Endodermal cell (in vitro differentiated cells): ENCODE measurements around the gene ADNP2. TPM values are rescaled to one million over a fixed set of nuclear protein-coding genes. Genes with fewer than 3 reads are reported as not detected.

ENCODE experiments used
- DNase-seq: peaks from one replicate; pipeline ENCODE4 v3.0.0-alpha.2; 2017
- H3K27ac ChIP-seq: 2 replicates; pipeline ENCODE4 v1.5.1; 2013; ENCODE audit warnings: mild to moderate bottlenecking, low read depth, low read length, moderate library complexity
- H3K27me3 ChIP-seq: 2 replicates; pipeline ENCODE4 v1.6.1; 2013; ENCODE audit warnings: mild to moderate bottlenecking, low read length, moderate library complexity; ENCODE audit not compliant: insufficient read depth, control insufficient read depth, poor library complexity, severe bottlenecking
- H3K36me3 ChIP-seq: 2 replicates; pipeline ENCODE4 v1.7.0; 2013; ENCODE audit warnings: mild to moderate bottlenecking, low read length, moderate library complexity; ENCODE audit not compliant: control insufficient read depth, insufficient read depth
- H3K4me1 ChIP-seq: one replicate; pipeline ENCODE4 v1.7.0; 2013; ENCODE audit warnings: low read length; ENCODE audit not compliant: control insufficient read depth, insufficient read depth
- H3K4me3 ChIP-seq: 2 replicates; pipeline ENCODE4 v1.5.1; 2013; ENCODE audit warnings: mild to moderate bottlenecking, low read length, moderate library complexity
- H3K9ac ChIP-seq: 2 replicates; pipeline ENCODE4 v1.6.1; 2013; ENCODE audit warnings: mild to moderate bottlenecking, low read length, moderate library complexity; ENCODE audit not compliant: poor library complexity, severe bottlenecking; ENCODE audit errors: extremely low read depth
- H3K9me3 ChIP-seq: 2 replicates; pipeline ENCODE4 v1.6.1; 2013; ENCODE audit warnings: mild to moderate bottlenecking, low read length, moderate library complexity; ENCODE audit not compliant: control insufficient read depth
- H3K27ac Mint-ChIP-seq: 2 replicates; pipeline ENCODE4 v1.8.0; 2020; ENCODE audit warnings: mixed read lengths
- H3K27me3 Mint-ChIP-seq: 2 replicates; pipeline ENCODE4 v1.8.0; 2021; ENCODE audit warnings: mild to moderate bottlenecking, mixed read lengths; ENCODE audit not compliant: insufficient read depth
- H3K36me3 Mint-ChIP-seq: 2 replicates; pipeline ENCODE4 v1.8.0; 2020; ENCODE audit warnings: low read depth, mixed read lengths
- H3K4me1 Mint-ChIP-seq: 2 replicates; pipeline ENCODE4 v1.8.0; 2020; ENCODE audit warnings: mixed read lengths
- H3K4me3 Mint-ChIP-seq: 2 replicates; pipeline ENCODE4 v1.8.0; 2020; ENCODE audit warnings: mild to moderate bottlenecking, moderate library complexity, mixed read lengths
- H3K9me3 Mint-ChIP-seq: 2 replicates; pipeline ENCODE4 v1.8.0; 2020; ENCODE audit warnings: mild to moderate bottlenecking, mixed read lengths
- WGBS, 2 experiments: methylation state at CpG; one replicate each; pipeline versions ENCODE4 v1.1.5 to v1.1.7; 2013; ENCODE audit warnings: missing lambda C conversion rate in 2 of 2, mixed read lengths in 1 of 2; ENCODE audit not compliant: insufficient coverage in 1 of 2, insufficient read length in 1 of 2; 5-methylcytosine and 5-hydroxymethylcytosine counted together
- total RNA-seq, 2 donors: library from RNA; stranded (reverse); fragmentation: NEBNext Ultra II Directional in 1 of 2; extraction: Animal tissue kit (Norgen Biotek cat#: 25700) in 1 of 2; gene quantifications; 2 replicates in 1 of 2; 3 replicates in 1 of 2; pipeline ENCODE4 v1.2.1, GENCODE V29; 2021
- TF ChIP-seq, protein P1 (sequence below): fragments of 200-600 bp; sonication (generic); conservative IDR thresholded peaks from 2 replicates; pipeline ENCODE4 v1.5.0; 2021; ENCODE audit warnings: antibody characterized with exemption, mild to moderate bottlenecking

ADNP2 gene
- total RNA-seq, 2 donors from 2014 or later: 38.4 to 51.0 TPM

DNA sequence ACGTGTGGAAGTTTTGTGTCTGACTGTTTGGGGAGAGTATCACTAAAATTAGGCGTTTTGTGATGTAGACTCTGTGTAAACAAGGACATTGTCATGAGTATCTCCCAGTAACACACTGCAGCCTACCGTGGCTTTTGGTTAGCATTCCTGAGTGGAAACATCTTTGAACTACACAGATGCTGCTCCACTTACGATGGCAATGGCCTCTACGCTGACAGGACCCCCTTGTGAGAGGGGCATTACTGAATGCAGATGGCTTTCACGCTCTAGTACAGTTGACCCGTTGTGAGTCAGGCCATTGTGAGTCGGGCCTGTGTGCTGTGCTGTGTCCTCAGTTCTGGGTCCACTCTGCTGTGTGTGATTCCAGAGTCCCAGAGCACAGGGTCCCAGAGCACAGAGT lies 34.4 kb upstream of the ADNP2 start:
- Histone ChIP-seq H3K4me3 (no peak overlapping the region), H3K9me3 (no peaks in the 10 kb centered on the region), H3K4me1 (no peaks in the 10 kb centered on the region), H3K27me3 (no peaks in the 10 kb centered on the region), H3K27ac (no peak overlapping the region), H3K36me3 (no peaks in the 10 kb centered on the region), H3K9ac (no peak overlapping the region)
- H3K36me3 Mint-ChIP-seq: peaks cover 5% of the 10 kb centered on the region
- H3K9me3 Mint-ChIP-seq: peaks cover 32% of the 10 kb centered on the region
- TF ChIP-seq, protein P1, sequence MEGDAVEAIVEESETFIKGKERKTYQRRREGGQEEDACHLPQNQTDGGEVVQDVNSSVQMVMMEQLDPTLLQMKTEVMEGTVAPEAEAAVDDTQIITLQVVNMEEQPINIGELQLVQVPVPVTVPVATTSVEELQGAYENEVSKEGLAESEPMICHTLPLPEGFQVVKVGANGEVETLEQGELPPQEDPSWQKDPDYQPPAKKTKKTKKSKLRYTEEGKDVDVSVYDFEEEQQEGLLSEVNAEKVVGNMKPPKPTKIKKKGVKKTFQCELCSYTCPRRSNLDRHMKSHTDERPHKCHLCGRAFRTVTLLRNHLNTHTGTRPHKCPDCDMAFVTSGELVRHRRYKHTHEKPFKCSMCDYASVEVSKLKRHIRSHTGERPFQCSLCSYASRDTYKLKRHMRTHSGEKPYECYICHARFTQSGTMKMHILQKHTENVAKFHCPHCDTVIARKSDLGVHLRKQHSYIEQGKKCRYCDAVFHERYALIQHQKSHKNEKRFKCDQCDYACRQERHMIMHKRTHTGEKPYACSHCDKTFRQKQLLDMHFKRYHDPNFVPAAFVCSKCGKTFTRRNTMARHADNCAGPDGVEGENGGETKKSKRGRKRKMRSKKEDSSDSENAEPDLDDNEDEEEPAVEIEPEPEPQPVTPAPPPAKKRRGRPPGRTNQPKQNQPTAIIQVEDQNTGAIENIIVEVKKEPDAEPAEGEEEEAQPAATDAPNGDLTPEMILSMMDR: no peak
- DNase-seq: no peak
- H3K4me3 Mint-ChIP-seq: no peak overlapping the region
- no peaks in the 10 kb centered on the region for H3K4me1 Mint-ChIP-seq
- H3K27ac Mint-ChIP-seq: no peak overlapping the region
- peaks cover 1% of the 10 kb centered on the region for H3K27me3 Mint-ChIP-seq
- WGBS, 2 experiments: 69 to 73% methylated on average over 8 of the region's 8 CpGs

DNA sequence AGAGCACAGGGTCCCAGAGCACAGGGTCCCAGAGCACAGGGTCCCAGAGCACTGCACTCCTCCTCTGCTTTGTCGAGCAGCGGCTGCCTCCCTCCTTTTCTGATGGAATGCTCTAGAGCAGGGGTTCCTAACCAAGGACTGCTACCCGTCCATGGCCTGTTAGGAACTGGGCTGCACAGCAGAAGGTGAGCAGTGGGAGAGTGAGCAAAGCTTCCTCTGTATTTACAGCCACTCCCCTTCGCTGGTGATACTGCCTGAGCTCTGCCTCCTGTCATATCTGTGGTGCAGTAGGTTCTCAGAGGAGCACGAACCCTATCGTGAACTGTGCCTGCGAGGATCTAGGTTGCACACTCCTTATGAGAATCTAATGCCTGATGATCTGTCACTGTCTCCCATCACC lies 33.1 kb upstream of the ADNP2 start:
- H3K4me1 ChIP-seq: no peaks in the 10 kb centered on the region
- TF ChIP-seq, protein P1: no peak
- no peaks in the 10 kb centered on the region for H3K36me3 ChIP-seq
- no peak overlapping the region for H3K9ac ChIP-seq
- H3K4me3 Mint-ChIP-seq: no peak overlapping the region
- H3K9me3 ChIP-seq: no peaks in the 10 kb centered on the region
- no peak overlapping the region for H3K4me3 ChIP-seq
- H3K4me1 Mint-ChIP-seq: no peaks in the 10 kb centered on the region
- no peak for DNase-seq
- peaks cover 1% of the 10 kb centered on the region for H3K27me3 Mint-ChIP-seq
- H3K9me3 Mint-ChIP-seq: peaks cover 27% of the 10 kb centered on the region
- H3K27me3 ChIP-seq: no peaks in the 10 kb centered on the region
- no peak overlapping the region for H3K27ac ChIP-seq
- H3K27ac Mint-ChIP-seq: no peak overlapping the region
- WGBS, 2 experiments: 90 to 99% methylated on average over 6 to 7 of the region's 7 CpGs
- peaks cover 4% of the 10 kb centered on the region for H3K36me3 Mint-ChIP-seq

DNA sequence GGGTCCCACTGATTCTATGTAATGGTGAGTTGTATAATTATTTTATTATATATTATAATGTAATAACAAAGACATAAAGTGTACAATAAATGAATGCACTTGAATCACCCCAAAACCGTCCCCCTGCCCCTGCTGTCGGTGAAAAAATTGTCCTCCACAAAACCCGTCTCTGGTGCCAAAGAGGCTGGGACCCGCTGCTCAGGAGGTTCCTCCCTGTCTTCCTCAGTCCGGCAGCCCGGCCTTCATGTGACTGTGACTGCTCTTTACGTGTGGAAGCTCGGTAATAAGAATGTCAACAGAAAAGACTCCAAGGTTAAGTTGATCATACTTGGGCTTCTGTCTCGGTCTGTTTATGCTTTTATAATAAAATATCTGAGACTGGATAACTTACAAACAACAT lies 32.7 kb upstream of the ADNP2 start:
- Histone ChIP-seq H3K36me3 (no peaks in the 10 kb centered on the region), H3K27me3 (no peaks in the 10 kb centered on the region), H3K27ac (no peak overlapping the region), H3K9ac (no peak overlapping the region), H3K4me3 (no peak overlapping the region), H3K9me3 (no peaks in the 10 kb centered on the region), H3K4me1 (no peaks in the 10 kb centered on the region)
- Mint-ChIP-seq H3K27ac (no peak overlapping the region), H3K4me3 (no peak overlapping the region), H3K27me3 (peaks cover 4% of the 10 kb centered on the region), H3K4me1 (no peaks in the 10 kb centered on the region), H3K36me3 (peaks cover 4% of the 10 kb centered on the region), H3K9me3 (peaks cover 27% of the 10 kb centered on the region)
- TF ChIP-seq, protein P1: no peak
- DNase-seq: no peak
- 91 to 94% methylated on average over 8 to 9 of the region's 9 CpGs for WGBS, 2 experiments
